HepG2 (cell line): ENCODE results near the gene SCAF8. TPM values are rescaled to one million over a fixed set of nuclear protein-coding genes. Genes with fewer than 3 reads are reported as not detected.

ENCODE experiments used
- CBX1 ChIP-seq: IDR thresholded peaks from one replicate; pipeline ENCODE4 v1.6.1; 2016; ENCODE audit warnings: antibody characterized with exemption, low read depth
- EHMT2 ChIP-seq: fragments of 200-600 bp; sonication (generic); IDR thresholded peaks from 2 replicates; pipeline ENCODE4 v1.7.0; 2017; ENCODE audit warnings: antibody characterized with exemption, low read depth, low read length, borderline replicate concordance
- KAT8 ChIP-seq: IDR thresholded peaks from 2 replicates; pipeline ENCODE4 v1.6.1; 2016; ENCODE audit warnings: missing genetic modification reagents, missing compliant biosample characterization
- NONO ChIP-seq, 2 experiments: fragments of 450-650 bp in 1 of 2; sonication (generic) in 1 of 2; formaldehyde crosslinking in 1 of 2; IDR thresholded peaks in 1 of 2; conservative IDR thresholded peaks in 1 of 2; 2 replicates each; pipeline versions ENCODE4 v1.6.1 to v1.8.0; 2017 to 2022; ENCODE audit warnings: mild to moderate bottlenecking in 1 of 2, missing genetic modification reagents in 1 of 2, moderate library complexity in 1 of 2
- PBX2 ChIP-seq: IDR thresholded peaks from 2 replicates; pipeline ENCODE4 v1.6.1; 2016; ENCODE audit warnings: control low read depth
- POLR2G ChIP-seq: fragments of 200-400 bp; formaldehyde crosslinking; IDR thresholded peaks from 2 replicates; pipeline ENCODE4 v1.6.1; 2018; ENCODE audit warnings: mild to moderate bottlenecking, low read depth, low read length, moderate library complexity
- PRDM15 ChIP-seq: sonication (generic); formaldehyde crosslinking; IDR thresholded peaks from 2 replicates; pipeline ENCODE4 v1.4.0; 2020; ENCODE audit warnings: missing genetic modification reagents
- PREB ChIP-seq: sonication (generic); formaldehyde crosslinking; IDR thresholded peaks from 2 replicates; pipeline ENCODE4 v1.4.0; 2020; ENCODE audit warnings: missing genetic modification reagents
- SIN3B ChIP-seq: fragments of 150-350 bp; IDR thresholded peaks from 2 replicates; pipeline ENCODE4 v1.6.1; 2014; ENCODE audit warnings: low read length
- SRSF4 ChIP-seq: fragments of 200-400 bp; formaldehyde crosslinking; IDR thresholded peaks from one replicate; pipeline ENCODE4 v1.6.1; 2018; ENCODE audit warnings: mild to moderate bottlenecking, low read depth, low read length, moderate library complexity; ENCODE audit not compliant: poor library complexity, severe bottlenecking
- TCF12 ChIP-seq, 2 experiments: fragments of 450-650 bp in 1 of 2; sonication (generic) in 1 of 2; formaldehyde crosslinking in 1 of 2; IDR thresholded peaks; 2 replicates each; pipeline versions ENCODE4 v1.6.1 to v1.8.0; 2017 to 2022; ENCODE audit warnings: antibody characterized with exemption in 1 of 2, mild to moderate bottlenecking in 1 of 2, missing genetic modification reagents in 1 of 2, moderate library complexity in 1 of 2
- YEATS4 ChIP-seq: sonication (generic); formaldehyde crosslinking; IDR thresholded peaks from 2 replicates; pipeline ENCODE4 v1.4.0; 2020; ENCODE audit warnings: missing genetic modification reagents, borderline replicate concordance
- ZKSCAN5 ChIP-seq: sonication (generic); formaldehyde crosslinking; IDR thresholded peaks from 2 replicates; pipeline ENCODE4 v1.5.1; 2020; ENCODE audit warnings: mild to moderate bottlenecking, missing genetic modification reagents
- ZNF101 ChIP-seq: sonication (generic); formaldehyde crosslinking; IDR thresholded peaks from 2 replicates; pipeline ENCODE4 v1.4.0; 2020; ENCODE audit warnings: mild to moderate bottlenecking, low read depth, missing genetic modification reagents, borderline replicate concordance
- ZNF224 ChIP-seq: sonication (generic); formaldehyde crosslinking; IDR thresholded peaks from 2 replicates; pipeline ENCODE4 v1.5.0; 2020; ENCODE audit warnings: mild to moderate bottlenecking, missing genetic modification reagents
- ZNF33B ChIP-seq: sonication (generic); formaldehyde crosslinking; IDR thresholded peaks from 2 replicates; pipeline ENCODE4 v1.5.1; 2020; ENCODE audit warnings: mild to moderate bottlenecking, missing genetic modification reagents
- ZNF367 ChIP-seq: sonication (generic); formaldehyde crosslinking; IDR thresholded peaks from 2 replicates; pipeline ENCODE4 v1.4.0; 2020; ENCODE audit warnings: missing genetic modification reagents, borderline replicate concordance
- ZNF430 ChIP-seq: sonication (generic); formaldehyde crosslinking; IDR thresholded peaks from 2 replicates; pipeline ENCODE4 v1.9.0; 2021; ENCODE audit warnings: mild to moderate bottlenecking, missing genetic modification reagents
- ZNF484 ChIP-seq: sonication (generic); formaldehyde crosslinking; IDR thresholded peaks from 2 replicates; pipeline ENCODE4 v1.5.1; 2020; ENCODE audit warnings: mild to moderate bottlenecking, low read depth, missing genetic modification reagents, borderline replicate concordance
- ZNF570 ChIP-seq: sonication (generic); formaldehyde crosslinking; IDR thresholded peaks from 2 replicates; pipeline ENCODE4 v1.4.0; 2020; ENCODE audit warnings: mild to moderate bottlenecking, missing genetic modification reagents, borderline replicate concordance
- ZNF674 ChIP-seq: sonication (generic); formaldehyde crosslinking; IDR thresholded peaks from 2 replicates; pipeline ENCODE4 v1.5.0; 2020; ENCODE audit warnings: low read depth, mild to moderate bottlenecking, missing genetic modification reagents
- polyA plus RNA-seq, 8 experiments: library from polyadenylated mRNA; depleted of rRNA in 3 of 8; stranded (reverse) in 7 of 8; unstranded in 1 of 8; fragments of >200 nt; fragmentation: Illumina TruSeq in 4 of 8; extraction: Trizol in 4 of 8; gene quantifications; 2 replicates each; pipeline versions ENCODE4 v1.2.1 to v1.2.3, GENCODE V29; 2011 to 2016; ENCODE audit warnings: low read depth in 4 of 8, missing spikeins in 1 of 8, mixed read lengths in 1 of 8; ENCODE audit not compliant: insufficient read depth in 1 of 8
- total RNA-seq, 5 experiments: library from RNA; depleted of rRNA; stranded (reverse); fragments of >200 nt; fragmentation: Illumina TruSeq; extraction: Trizol; gene quantifications; 2 replicates each; pipeline ENCODE4 v1.2.3, GENCODE V29; 2016; ENCODE audit warnings: low read depth in 1 of 5
- TF ChIP-seq, protein P1 (sequence below): sonication (generic); formaldehyde crosslinking; IDR thresholded peaks from 2 replicates; pipeline ENCODE4 v1.4.0; 2020; ENCODE audit warnings: missing genetic modification reagents, borderline replicate concordance

Gene SCAF8
- total and polyA plus RNA-seq, 2 of the 13 experiments (the other 11 are each of a cell fraction or from before 2014, with no cell fraction given), result 15.3 to 40.8 TPM

DNA sequence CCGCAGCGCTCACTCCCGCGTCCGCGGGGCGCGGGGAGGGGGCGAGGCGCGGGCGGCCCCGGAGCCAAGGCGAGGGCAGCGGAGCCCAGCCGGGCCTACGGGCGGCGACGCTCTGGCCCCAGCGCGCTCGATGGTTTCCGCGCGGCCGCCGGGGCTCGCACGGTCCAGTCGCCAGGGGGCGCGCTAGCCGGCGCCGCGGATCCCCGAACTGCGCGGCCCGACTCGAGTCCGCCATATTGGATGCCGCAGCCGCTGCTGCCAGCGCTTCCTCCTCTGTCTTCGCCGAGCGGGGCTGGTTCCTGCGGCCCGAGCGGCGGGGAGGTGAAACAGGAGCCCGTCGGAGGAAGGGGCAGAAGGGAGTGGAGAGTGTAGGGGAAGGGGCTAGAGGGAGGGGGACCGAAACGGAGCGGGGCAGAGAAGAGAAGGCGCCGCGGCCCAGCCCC is at the start of gene SCAF8 (continued):
- 0 out of 2 replicates have a peak, but pooled peaks have one; percentile 44 for TF ChIP-seq SIN3B
- TF ChIP-seq ZNF33B (CRISPR knock-in tag), result no peak; the same call in 1 of the 2 replicates
- no peak for TF ChIP-seq ZNF224 (CRISPR knock-in tag)
- TF ChIP-seq, protein P1, sequence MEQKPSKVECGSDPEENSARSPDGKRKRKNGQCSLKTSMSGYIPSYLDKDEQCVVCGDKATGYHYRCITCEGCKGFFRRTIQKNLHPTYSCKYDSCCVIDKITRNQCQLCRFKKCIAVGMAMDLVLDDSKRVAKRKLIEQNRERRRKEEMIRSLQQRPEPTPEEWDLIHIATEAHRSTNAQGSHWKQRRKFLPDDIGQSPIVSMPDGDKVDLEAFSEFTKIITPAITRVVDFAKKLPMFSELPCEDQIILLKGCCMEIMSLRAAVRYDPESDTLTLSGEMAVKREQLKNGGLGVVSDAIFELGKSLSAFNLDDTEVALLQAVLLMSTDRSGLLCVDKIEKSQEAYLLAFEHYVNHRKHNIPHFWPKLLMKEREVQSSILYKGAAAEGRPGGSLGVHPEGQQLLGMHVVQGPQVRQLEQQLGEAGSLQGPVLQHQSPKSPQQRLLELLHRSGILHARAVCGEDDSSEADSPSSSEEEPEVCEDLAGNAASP (CRISPR knock-in tag), result no peak; the same call in 1 of the 2 replicates
- TF ChIP-seq EHMT2, result no peak
- peak; percentile 94 for TF ChIP-seq YEATS4
- no peak for TF ChIP-seq PRDM15 (CRISPR knock-in tag)
- TF ChIP-seq SRSF4, result no peak
- no peak for TF ChIP-seq ZNF367 (CRISPR knock-in tag)
- no peak for TF ChIP-seq TCF12 (IDR thresholded peaks at IDR 0.05)
- TF ChIP-seq TCF12 (CRISPR knock-in tag; IDR thresholded peaks at IDR 0.05), result no peak; the same call in 1 of the 2 replicates
- 0 out of 2 replicates have a peak, but pooled peaks have one; percentile 9 for TF ChIP-seq ZNF570 (CRISPR knock-in tag)
- no peak for TF ChIP-seq PREB
- no peak for TF ChIP-seq ZKSCAN5 (CRISPR knock-in tag)
- TF ChIP-seq ZNF484 (CRISPR knock-in tag), result no peak
- no peak for TF ChIP-seq ZNF674 (CRISPR knock-in tag)
- TF ChIP-seq KAT8 (CRISPR knock-in tag), result no peak
- TF ChIP-seq ZNF101 (CRISPR knock-in tag), result no peak; the same call in 1 of the 2 replicates
- TF ChIP-seq POLR2G, result peak; percentile 88
- no peak for TF ChIP-seq NONO (IDR thresholded peaks at IDR 0.05)
- peak; percentile 82; the same call in 1 of the 2 replicates for TF ChIP-seq NONO (CRISPR knock-in tag; conservative IDR thresholded peaks at IDR 0.05)
- TF ChIP-seq ZNF430 (CRISPR knock-in tag), result 0 out of 2 replicates have a peak, but pooled peaks have one; percentile 27
- TF ChIP-seq PBX2 (CRISPR knock-in tag), result no peak
- TF ChIP-seq CBX1, result peak; percentile 25
